NCI-H82 treated with DMSO at 0.1 percent for 48 hours (cell line): ENCODE data around the gene TMEM109.

ENCODE experiments used
- DNase-seq: peaks from one replicate; lab custom pipeline; 2025; ENCODE audit not compliant: unreplicated experiment; lab: John Stamatoyannopoulos, UW

TMEM109 gene

DNA sequence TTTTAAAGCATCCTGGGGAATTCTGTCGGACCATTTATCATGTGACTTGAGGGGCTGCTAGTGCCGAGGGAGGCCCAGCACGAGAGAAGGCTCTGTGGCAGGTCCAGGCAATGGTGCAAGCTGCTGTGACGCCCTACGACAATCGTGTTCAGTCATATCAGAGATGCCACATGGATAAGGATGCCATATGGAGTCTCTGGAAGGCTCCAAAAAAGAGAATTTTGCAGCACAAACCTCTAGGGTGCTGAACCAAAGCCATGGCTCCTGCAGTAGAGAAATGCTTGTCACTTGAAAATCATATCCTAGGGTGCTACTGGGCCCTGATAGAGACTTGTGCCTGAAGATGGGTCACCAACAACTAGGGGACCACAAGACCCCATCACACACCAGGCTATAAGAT, 50.8 kb downstream of the TMEM109 start:
- DNase-seq: no peak

- DNase-seq: no peak
These were observed 52.9 kb downstream of the TMEM109 start for GRCh38 chr11:60966890-60967289.

- no peak for DNase-seq
These were observed 54.3 kb downstream of the TMEM109 start for GRCh38 chr11:60968223-60968622.

DNA sequence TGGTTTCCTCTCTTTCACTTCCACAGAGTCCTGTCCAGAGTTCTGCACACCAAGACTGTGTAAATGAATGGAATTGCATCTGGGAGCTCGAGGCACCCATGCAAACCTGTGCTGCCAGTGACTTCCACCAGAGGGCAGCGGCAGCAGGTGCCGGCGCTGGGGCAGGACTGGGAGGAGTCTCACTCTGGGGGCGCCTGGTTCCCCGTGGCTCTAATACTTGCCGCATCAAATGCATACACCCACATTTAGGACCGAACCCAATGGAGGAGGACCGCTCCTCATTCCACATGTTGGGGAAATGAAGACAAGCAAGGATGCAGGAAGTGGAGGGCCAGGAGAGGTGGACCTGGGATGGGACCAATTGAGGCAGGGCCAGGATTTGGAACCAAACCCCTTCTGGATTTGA, 56.4 kb downstream of the TMEM109 start:
- no peak for DNase-seq

DNA sequence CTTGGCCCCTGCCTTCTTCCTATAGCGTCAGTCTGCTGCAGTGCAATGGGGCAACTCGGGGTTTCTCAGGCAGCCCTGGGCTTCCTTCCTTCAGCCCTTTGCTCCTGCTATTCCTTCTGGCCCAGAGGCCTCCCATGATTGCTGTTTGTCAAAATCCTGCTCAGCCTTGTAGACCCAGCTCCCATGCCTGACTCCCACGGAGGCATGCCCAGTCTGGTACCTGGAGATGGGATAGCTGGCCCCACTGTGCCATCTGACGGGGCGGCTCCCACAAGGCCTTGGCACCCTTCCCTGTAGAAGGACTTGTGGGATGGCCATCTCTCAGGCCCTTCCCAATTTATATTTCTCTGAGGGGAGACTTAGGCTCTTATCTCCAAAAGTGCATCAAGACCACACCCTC, 56.9 kb downstream of the TMEM109 start:
- DNase-seq: no peak

GRCh38 chr11:60971520-60971919, 57.6 kb downstream of the TMEM109 start, which contains the start of gene CD6:
Gene CD6, plus strand, starts transcription at chr11:60971680. Its CDS starts 186 bp downstream, at chr11:60971866.
- DNase-seq: no peak

- no peak for DNase-seq
These were observed 58.4 kb downstream of the TMEM109 start for GRCh38 chr11:60972182-60973030.
